GM19025 (cell line): ENCODE data around the gene GPN2.
A peak's percentile ranks its signal among the peaks of the same experiment; 100 is the strongest.
"Not testable (repeated sequence)": the region's sequence is repeated elsewhere in the genome, so short reads cannot be mapped to it uniquely, and the experiment has no call there.

ENCODE experiments used
- ATAC-seq: cut with Tn5 transposase; IDR thresholded peaks from one replicate; pipeline ENCODE4 v1.9.1; 2021; ENCODE audit warnings: mild to moderate bottlenecking, low read depth, moderate library complexity; ENCODE audit not compliant: unreplicated experiment

GPN2 gene

DNA sequence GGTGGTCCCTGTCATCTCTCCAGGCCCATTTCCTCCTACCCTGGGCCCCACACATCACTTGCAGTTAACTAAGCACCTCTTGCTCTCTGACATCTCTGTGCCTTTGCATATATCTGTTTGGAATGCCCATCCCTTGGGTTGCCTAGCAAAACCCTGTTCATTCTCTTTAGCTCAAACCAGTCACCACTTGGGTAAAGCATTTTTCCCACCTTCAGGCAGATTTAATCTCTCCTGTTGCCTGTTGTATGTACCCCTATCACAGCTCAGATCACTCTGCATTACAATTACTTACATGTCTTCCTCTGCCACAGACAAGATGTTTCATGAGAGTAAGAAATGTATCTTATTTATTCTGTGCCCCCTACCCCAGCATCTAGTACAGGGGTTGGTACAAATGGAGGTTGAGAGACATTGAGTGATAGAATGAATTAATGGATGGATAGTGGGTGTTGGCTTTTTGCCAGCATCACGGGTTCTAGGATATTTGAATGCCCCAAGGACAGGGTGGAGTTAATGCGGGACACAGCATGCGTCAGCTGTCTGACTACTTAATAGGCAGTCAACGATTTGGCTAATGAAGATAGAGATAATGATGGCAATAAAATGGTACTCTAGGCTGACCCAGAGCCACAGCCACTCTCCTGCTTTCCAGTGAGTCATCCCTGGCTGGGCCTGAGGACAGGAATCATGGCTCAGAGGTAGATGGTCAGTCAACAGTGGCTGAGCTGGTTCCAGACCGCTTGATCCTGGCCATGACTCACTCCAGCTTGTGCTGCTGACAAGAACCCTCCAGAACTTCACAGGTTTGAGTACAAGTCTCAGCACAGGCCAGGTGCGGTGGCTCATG, 17.2 kb upstream of the GPN2 start:
- no peak for ATAC-seq

DNA sequence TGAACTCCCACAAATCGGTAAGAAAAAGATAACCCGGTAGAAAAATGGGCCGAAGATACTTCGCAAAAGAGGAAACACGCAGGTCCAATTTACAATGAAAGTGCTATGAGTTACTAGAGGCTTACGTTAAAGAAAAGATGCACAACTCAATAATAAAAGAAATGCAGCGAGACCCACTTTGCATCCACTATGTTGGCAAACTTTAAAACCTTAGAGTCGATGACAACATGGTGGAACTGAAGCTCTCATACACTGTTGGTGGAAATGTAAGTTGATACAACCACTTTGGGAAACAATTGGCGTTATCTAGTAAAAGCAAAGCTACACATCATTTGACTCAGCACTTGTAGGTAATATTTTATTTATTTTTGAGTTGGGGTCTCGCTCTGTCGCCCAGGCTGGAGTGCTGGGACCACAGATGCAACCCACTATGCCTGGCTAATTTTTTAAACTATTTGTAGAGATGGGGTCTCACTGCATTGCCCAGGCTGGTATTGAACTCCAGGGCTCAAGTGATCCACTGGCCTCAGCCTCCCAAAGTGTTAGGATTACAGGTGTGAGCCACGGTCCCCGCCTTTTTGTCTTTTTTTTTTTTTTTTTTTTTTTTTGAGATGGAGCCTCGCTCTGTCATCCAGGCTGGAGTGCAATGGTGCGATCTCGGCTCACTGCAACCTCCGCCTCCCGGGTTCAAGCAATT, 10.9 kb upstream of the GPN2 start:
- no peak for ATAC-seq

DNA sequence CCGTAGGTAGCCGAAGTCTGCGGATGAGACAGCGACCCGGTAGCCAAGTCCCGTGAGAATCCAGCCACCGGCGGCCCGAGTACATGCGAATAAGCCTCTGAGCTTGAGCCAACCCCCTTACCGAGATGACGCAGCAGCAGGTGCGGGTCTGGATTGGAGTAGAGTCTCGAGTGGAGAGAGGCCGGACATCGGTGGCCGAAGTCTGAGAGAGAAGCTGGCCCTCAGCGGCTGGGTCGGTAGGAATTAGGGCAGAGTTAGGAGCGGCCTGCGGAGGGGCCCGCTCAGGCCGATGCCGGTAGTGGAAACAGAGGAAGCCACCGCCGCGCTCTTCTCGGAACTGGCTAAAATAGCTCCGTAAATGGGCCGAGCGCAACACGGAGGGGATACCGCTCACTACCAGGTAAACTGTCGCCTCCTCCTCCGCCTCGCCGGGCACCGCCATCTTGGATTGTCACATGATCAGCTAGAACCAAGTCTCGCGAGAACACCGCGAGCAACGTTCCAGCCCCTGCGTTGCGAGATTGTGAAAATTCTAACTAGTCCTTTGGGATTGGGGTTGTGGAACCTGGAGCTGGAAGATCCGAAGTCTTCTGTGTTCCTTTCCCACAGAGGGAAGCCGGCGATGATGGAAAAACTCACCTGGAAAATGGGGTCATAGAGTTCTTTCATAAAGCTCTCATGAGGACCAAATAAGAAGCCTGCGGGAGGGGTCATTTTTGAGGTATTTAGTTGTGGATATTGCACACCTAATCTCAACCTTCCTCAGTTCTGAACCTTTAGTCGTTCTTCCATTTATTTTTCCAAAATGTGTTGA, 10.1 kb upstream of the GPN2 start, which contains the start of gene GPATCH3:
Gene GPATCH3 (minus strand): TSS at position 467 of the 814 bp plus-strand sequence. CDS start 25 bp downstream, at position 442.
- ATAC-seq, result no peak

DNA sequence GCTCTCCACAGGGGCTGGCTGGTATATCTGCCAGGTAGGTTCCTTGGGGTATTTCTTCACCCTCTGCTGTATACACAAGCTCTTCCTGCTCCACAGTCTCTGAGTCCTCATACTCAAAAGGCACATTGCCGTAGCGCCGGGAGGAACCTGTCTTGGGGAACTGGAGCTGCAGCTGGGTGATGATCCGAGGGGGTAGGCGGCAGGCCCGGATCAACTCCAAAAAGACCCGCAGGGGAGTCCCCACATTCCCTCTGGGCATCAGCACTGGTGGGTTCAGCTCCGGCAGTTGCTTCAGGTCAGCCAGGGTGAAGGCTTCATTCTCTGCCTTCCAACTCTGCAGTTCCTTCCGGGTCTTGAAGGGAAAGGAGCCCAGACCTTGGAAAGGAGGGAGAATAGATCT, 7.3 kb upstream of the GPN2 start:
- ATAC-seq, result no peak

DNA sequence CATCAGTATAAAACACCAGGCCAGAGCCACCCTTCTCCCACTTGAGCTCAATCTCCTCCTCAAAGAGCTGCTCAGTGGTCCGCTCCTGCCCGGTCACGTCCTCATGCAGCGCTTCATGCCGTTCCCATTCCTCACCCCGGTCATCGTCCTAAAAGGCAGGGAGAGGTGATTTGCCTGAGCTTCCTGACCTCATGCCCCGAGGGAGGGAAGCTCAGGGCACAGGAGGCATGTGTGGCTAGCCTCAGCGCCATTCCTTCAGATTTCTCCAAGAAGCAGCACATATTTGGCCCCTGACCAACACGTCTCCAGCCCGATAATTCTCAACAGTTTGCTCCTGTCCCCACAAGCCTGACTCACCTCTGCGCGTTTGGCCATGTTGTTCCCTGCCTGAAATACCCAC, 4.2 kb upstream of the GPN2 start:
- no peak for ATAC-seq

DNA sequence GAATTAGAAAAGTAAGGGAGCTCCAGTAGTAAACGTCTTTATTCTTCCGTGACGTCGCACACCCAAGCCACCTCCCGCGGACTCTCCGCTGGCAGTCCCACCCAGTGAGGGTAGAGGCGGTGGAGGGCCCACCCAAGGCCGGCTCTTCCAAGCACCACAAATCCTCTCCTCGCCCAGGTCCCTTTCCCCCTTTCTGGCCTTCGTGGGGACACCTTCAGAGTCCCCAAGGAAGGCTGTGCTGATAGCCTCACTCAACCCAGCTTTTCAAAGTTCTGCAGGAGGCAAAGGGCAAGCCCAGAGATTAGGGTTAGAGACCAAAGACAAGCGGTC, 349 bp upstream of the GPN2 start:
- ATAC-seq, result peak; percentile 19

DNA sequence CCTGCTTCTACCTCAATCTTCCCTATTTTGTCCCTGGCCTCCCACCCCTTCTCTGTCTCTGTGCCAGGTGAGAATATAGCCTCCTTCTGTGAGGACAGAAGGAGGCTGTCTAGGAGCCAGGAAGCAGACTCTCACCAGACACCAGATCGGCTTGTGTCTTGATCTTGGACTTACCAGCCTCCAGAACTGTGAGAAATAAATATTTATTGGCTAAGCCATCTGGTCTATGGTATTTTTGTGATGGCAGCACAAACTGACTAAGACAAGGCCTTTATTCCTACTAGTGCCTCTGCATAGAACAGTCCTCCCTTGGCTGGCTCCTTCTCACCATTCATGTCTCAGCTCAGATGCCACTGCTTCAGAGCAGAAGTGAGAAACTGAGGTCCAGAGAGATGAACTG, 1.9 kb downstream of the GPN2 start:
- no peak for ATAC-seq

DNA sequence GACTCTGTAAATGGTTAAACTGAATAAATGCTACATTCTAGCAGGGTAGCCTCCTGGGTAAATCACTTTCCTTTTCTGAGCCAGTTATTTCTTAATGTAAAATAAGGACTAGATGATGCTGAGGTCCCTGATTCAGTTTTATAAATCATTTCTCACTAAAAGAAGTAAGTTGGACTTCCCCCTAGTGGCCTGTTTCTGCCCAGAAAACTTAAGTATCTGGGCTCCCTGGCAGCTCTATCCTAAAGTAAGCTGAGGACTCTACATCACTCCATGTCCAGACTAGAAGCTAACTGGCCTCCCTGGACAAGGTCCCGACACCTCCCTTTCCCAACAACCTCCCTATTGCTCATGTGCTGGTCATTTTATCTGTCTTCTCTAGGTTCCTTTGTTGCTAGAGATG, 3.0 kb downstream of the GPN2 start:
- ATAC-seq, result no peak

DNA sequence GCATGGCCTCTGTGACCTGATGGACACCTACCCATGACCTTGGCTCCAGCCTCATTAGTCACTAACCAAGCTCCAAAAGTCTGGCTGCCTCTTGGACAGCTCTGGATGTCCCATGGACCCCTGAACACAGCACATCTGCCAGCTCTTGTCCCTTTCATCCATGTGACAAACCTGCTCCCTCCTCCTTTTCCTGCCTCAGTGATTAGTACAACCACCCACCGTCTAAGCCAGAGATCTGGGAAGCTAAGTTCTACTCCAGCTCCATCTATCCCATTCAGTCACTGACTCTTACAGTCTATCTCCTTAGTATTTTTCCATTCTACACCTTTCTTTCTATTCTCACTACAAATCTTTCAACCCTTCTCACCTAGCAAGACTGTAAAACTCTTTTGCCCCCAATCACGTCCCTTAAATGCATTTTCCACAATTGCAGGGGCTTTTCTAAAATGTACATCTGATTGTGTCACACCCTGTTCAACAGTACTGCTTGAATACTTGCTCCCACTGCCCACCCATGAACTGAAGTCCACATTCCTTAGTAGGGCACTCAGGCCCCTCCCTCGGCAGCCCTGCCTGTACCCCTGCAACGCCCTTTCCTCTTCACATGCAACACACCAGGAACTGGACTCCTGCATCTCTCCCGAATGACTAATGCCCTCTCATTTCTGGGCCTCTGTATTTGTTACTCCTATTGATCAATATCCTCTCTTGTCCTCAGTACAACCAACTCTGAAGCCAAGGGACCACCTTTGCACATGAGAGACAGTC, 7.2 kb downstream of the GPN2 start:
- ATAC-seq, result no peak

DNA sequence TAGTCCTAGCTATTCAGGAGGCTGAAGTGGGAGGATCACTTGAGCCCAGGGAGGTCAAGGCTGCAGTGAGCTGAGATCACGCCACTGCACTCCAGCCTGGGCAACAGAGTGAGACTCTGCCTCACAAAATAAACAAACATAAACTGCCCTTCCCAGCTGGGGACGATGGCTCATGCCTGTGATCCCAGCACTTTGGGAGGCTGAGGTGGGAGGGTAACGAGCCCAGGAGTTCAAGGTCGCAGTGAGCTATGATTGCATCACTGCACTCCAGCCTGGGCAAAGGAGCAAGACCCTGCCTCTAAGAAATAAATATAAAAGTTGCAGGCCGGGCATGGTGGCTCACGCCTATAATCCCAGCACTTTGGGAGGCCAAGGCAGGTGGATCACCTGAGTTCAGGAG, 8.5 kb downstream of the GPN2 start:
- not testable (repeated sequence) for ATAC-seq

DNA sequence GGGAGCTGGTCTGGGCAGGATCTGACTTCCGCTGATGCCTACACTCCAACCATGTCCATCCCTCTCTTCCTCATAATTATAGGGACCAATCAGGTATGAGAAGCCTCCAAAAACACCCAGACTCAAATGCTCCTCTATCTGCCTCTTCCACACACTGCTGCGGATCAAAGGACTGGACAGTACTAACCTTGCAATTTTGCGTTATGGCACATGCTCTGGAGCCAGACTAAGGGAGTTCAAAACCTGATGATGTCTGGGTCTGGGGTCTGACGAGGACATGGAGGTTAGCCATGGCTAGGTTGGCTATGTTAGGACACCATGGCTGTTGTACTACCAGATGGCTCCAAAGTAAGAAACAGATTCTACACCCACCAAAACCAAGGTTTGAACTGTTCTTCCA, 10.3 kb downstream of the GPN2 start:
- ATAC-seq, result no peak

DNA sequence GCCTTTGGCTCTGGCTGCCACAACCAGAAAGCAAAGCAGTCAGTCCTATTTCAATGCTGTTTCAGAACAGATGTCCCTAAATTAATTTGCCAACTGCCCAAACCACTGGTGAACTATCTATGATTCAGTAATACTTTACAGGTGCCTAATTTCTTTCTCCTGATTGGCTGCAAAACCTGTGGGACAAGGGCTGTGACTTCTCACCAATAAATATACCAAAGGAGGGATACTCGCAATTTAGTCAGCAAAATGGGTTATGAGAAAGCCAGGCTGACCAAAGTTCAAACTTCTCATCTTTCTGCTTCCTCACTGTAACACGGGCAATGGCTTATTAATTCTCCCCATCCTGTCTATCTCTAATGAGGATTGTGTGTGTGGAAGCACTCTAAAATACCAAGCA, 12.8 kb downstream of the GPN2 start:
- no peak for ATAC-seq

DNA sequence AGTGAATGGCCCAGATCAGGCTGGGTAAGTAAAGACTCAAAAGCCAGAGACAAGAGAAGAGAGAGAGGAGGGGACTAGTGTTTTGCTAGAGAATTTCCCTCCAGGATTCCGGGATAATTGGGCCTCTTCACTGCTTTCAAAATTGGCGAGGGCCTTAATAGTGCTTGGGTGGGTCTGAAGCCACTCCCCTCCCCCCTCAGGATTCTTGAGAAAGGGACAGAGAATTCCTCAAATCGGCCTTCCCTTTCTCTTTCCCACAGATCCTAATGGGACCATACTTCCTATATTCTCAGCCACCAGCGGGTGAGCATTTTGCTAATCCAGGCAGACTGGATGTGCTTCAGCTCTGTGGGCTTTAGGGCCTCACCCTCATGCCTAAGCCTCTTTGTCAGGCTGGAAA, 15.2 kb downstream of the GPN2 start:
- ATAC-seq, result no peak

DNA sequence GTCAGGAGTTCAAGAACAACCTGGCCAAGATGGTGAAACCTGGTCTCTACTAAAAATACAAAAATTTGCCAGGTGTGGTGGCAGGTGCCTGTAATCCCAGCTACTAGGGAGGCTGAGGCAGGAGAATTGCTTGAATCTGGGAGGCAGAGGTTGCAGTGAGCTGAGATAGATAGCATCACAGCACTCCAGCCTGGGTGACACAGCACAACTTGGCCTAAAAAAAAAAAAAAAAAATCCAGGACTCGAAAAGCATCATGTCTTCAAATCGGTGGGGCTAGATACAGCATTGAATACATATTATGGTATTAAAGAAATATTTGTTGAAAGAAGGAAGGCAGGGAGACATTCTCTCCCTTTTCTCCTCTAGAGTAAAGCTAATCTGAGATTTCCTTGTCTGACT, 17.0 kb downstream of the GPN2 start:
- not testable (repeated sequence) for ATAC-seq

DNA sequence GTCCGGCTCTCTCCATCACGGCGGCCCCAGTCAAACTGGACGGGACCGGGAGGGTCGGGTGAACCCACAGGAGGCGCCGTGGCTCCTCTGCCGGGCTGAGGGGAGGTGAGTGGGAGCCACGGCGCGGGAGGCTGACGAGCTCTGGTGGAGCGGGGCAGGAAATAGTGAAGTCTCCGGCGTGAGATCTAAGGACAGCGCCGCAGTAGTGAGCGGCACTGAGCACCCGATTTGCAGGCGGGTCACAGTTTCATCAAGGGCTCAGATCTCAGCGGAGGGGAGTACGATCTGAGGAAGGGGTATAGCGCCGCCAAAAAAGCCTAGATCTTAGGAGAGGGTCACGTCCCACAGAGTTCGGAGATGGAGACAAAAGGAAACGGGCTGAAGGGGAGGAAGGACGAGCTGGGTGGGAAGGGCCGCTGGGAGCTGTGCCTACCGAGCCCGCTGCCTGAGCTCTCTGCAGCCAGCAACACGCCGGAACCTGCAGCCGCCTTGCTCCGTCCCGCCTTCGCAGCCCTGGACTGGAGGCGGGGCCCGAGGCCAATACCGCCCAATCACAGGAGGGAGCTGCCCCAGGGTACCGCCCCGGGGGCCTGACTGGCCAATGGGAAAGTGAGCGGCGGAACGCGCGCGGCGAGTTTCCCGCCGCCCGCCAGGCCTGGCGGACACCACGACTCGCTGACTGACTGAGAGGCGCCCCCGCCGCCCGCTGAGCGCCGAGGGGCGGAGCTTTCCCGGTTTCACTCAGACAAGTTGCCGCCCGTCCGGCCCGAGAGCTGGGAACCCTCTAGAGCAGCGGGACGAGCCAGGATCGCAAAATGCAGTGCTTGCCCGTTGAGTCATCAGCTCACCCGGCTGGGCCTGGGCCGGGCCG, 25.2 kb downstream of the GPN2 start:
- peak; percentile 93 for ATAC-seq

DNA sequence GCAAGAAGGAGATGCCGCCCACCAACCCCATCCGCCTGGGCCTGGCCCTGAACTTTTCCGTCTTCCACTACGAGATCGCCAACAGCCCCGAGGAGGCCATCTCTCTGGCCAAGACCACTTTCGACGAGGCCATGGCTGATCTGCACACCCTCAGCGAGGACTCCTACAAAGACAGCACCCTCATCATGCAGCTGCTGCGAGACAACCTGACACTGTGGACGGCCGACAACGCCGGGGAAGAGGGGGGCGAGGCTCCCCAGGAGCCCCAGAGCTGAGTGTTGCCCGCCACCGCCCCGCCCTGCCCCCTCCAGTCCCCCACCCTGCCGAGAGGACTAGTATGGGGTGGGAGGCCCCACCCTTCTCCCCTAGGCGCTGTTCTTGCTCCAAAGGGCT, 26.4 kb downstream of the GPN2 start:
- no peak for ATAC-seq

DNA sequence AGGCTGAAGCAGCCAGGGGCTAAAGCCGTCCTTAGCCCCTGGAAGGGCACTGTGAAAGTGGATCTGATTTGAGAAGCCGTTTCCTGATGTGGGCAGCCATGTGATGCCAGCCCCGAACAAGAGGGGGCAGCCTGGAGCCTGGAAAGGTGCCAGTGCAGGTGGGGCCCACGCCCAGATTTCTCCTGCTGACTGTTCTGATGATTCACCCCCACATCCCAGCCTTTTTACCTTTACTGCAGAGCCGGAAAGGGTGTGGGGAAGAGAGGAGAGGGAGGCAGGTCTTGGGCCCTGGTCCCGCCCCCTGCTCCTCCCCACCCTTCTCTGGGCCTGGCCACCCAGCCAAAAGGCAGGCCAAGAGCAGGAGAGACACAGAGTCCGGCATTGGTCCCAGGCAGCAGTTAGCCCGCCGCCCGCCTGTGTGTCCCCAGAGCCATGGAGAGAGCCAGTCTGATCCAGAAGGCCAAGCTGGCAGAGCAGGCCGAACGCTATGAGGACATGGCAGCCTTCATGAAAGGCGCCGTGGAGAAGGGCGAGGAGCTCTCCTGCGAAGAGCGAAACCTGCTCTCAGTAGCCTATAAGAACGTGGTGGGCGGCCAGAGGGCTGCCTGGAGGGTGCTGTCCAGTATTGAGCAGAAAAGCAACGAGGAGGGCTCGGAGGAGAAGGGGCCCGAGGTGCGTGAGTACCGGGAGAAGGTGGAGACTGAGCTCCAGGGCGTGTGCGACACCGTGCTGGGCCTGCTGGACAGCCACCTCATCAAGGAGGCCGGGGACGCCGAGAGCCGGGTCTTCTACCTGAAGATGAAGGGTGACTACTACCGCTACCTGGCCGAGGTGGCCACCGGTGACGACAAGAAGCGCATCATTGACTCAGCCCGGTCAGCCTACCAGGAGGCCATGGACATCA, 27.1 kb downstream of the GPN2 start, which contains the start of gene SFN:
Gene SFN (plus strand): TSS at position 369 of the 904 bp plus-strand sequence. CDS start 64 bp downstream, at position 433.
- ATAC-seq, result no peak

DNA sequence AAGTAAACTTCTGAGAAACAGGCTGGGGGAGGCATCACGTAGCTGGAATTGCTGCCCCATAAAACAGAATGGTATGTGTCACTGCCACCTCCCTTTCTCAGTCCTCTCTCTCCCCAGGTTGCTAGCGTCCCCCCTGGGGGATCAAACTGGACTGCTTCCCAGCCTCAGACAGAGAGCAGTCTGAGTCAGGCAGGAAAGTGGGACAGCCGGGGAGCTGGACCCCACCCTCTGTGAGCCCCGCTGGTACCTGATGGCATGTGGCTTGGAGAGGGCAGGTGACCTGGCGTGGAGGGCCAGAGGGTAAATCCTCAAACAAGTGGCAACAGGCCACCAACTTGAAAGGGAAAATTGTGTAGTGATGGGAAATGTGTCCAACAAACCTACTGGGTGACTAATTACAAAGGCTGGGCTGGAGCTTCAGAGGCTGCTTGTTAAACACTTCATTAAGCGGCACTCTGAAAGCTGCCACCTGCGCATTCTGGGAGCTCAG, 28.1 kb downstream of the GPN2 start:
- no peak for ATAC-seq
